Inflammatory macrophage treated with lipopolysaccharide for 4 hours (primary cell): ENCODE measurements around the gene THSD4.

ENCODE experiments used
- DNase-seq: peaks from one replicate; pipeline ENCODE4 v3.0.0-alpha.2; 2020

The THSD4 gene

DNA sequence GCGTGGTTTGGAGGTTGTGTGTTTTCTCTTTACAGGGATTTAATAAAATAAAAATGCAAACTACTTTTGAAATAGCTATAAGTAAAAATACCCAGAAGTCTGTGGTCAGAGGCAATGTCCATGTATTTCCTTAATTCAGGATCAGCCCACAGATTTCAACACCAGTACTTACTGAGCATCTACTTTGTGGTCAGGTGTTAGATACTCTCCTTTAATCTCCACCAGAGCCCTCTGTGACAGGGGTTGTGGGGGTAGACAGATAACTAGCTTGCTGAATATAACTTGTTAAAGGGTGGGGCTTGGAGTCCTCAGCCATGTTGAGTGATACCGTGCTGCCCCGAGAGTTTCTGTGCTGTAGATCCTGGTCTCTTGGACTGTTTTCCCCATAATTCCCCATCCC, 451.0 kb downstream of the THSD4 start:
- DNase-seq, result no peak

- DNase-seq, result no peak
Observed at GRCh38 chr15:71567173-71567572, 451.9 kb downstream of the THSD4 start.

DNA sequence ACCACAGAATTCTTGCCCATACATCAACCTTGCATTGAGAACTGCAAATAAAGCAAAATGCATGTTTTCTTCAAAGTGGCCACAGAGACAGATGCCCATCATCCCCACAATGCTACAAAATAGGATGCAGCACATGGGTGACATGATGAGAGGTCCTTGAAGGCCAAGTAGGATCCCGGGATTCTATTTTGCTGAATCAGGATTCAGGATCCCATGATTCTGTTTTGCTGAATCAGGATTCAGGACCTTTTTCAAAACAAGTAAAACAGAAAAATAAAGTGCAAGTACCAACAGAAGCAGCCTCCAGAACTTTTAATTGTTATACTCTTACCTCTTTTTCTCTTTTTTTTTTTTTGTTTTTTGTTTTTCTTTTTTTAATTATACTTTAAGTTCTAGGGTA, 453.0 kb downstream of the THSD4 start:
- no peak for DNase-seq

- DNase-seq, result no peak
Observed at GRCh38 chr15:71570736-71571135, 455.5 kb downstream of the THSD4 start.

DNA sequence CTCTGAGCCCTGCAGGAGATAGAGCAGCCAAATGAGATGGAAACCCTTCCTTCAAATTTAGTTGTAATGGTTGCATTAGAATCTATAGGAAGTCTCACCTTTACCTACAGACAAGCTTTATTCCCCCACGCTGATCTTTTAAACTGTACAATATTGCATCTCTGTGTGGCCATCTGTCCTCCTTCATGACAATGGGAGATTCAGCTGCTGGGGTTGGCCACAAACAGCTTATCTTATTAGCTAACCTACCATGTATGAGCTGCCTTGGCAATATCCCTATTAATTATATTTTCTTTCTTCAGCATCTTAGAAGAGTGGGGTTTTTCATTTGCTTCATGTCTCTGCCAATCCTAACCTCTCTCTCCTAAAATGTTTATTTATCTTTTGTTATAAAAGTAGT, 456.4 kb downstream of the THSD4 start:
- no peak for DNase-seq

DNA sequence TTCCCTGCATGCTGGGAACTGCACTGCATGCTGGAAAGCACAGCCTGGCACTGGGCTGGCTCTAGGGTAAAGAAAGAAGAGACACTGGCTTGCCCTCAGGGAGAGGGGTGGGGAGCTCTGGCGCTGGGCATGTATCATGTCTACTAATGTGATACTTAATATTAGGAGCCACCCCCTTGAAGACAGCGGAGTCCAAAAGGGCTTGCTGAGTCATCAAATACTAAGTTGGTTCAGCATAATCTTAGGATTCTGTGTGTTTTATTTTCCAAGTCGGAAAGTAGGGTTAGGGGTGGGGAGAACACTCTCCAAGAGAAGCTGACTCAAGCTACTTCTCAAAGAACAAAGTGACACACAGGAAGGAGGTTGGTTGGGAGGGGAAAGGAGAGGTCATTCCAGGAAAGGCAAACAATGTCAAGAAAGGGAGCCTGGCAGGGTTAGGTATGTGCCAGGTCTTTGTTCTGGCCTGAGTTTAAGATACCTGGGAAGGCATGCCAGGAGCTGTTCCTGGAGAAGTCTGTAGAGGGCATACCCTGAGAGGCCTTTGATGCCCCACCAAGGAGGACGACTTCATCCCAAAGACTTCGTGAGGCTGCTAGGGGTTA, 457.3 kb downstream of the THSD4 start:
- no peak for DNase-seq

- DNase-seq, result no peak
Observed at GRCh38 chr15:71573599-71573998, 458.3 kb downstream of the THSD4 start.

GRCh38 chr15:71575474-71576045, 460.3 kb downstream of the THSD4 start:
- DNase-seq, result no peak

GRCh38 chr15:71577071-71577470, 461.8 kb downstream of the THSD4 start:
- no peak for DNase-seq

DNA sequence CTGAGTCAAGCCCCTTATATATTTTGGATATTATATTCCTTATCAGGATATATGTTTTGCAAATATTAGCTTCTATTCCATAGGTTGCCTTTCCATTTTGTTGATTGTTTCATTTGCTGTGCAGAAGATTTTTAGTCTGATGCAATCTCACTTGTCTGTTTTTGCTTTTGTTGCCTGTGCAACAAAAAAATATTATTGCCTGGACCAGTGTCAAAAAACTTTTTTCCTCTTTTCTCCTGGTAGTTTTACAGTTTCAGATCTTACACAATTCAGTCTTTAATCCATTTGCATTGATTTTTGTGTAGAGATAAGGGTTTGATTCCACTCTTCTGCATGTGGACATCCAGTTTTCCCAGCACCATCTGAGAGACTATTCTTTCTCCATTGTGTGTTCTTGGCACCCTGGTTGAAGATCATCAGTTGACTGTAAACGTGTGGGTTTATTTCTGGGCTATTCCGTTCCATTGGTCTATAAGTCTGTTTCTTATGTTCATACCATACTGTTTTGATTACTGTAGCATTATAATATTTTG, 466.2 kb downstream of the THSD4 start:
- DNase-seq, result no peak

- DNase-seq, result no peak
Observed at GRCh38 chr15:71585159-71585558, 469.9 kb downstream of the THSD4 start.

- no peak for DNase-seq
Observed at GRCh38 chr15:71586463-71586862, 471.2 kb downstream of the THSD4 start.

GRCh38 chr15:71588746-71589145, 473.5 kb downstream of the THSD4 start:
- DNase-seq, result no peak

DNA sequence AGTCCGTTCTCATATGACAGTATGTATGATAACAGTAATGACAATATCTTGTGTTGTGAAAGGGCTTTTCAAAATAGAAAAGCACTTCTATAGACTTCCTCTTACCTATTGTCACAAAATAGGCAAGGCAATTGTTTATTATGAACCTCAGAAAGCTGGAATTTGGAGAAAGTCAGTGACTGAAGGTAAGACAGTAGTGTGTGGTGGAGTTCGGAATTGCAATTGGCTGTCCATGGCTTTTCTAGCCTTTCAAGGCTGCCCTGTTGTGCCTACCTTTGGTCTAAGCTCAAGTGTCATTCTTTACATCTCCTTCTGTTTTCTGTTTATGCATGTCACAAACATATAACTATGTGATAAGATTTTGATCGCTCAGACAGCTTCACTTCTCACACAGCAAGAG, 475.8 kb downstream of the THSD4 start:
- no peak for DNase-seq

GRCh38 chr15:71592203-71592602, 476.9 kb downstream of the THSD4 start:
- no peak for DNase-seq

DNA sequence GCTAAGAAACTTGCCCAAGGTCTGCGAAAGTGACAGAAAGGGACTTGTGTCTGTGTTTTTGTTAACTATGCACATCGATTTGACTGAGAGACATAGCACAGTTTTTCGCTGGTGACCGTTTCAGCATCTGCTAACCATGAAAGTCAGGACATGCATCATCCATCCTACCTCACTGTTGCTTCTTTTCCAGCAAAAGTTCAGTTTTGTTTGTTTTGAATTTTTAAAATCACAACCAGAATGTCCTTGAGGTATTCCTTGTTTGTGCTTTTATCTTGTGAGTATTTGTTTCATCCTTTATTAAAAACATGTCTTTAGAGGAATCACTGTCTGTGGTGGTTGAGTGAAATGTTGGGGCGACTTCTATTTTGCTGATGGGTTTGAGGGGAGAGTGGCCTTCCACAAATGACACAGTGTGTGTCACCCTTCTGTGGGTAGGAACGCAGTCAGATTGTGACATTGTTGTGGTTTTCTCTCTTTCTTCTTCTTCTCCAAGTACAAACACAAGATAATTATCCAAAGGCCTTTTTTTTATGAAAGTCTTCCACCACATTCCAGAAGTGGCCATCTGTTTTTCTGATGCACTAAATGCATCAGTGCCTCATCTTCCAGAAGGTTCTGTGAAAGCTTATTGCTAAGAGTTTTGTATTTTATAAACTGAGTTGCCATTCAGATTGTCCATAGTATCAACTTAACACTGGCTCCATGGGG, 480.7 kb downstream of the THSD4 start:
- no peak for DNase-seq

- DNase-seq, result no peak
Observed at GRCh38 chr15:71596672-71597071, 481.4 kb downstream of the THSD4 start.

DNA sequence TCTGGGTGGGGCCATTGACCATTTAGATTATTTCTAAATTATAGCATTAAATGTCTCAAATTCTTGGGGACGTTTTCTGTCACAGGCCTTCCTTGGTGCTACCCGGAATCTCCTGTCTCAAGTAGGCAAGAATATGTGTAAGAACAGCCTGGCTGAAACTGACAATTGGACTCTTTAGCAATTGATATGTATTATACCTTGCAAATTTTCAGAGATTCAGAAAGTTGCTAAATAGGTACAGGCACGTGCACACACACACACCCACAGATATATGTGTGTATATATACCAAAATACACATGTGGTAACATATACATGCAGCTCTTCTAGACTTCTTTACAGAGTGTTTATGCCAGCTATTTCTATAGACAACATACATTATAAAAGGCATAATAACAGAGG, 481.9 kb downstream of the THSD4 start:
- no peak for DNase-seq

DNA sequence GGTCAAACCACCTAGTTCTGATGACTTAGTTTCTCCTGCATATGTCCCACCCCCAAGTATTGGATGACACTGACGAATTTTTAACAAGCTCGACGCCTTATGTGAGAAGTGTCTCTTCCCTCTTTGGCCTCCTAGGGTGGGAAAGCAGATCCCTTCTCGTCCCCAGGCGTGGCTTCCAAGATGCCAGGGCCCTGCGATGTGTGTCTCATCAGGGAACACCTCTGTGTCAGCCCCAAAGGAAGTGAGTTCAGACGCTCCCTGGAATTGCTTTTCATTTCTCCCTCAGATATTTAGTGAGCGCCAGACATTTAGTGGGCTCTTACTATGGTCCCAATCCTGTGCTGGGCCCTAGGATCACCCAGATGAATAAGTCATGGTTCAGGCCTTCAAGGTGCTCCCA, 482.4 kb downstream of the THSD4 start:
- no peak for DNase-seq

DNA sequence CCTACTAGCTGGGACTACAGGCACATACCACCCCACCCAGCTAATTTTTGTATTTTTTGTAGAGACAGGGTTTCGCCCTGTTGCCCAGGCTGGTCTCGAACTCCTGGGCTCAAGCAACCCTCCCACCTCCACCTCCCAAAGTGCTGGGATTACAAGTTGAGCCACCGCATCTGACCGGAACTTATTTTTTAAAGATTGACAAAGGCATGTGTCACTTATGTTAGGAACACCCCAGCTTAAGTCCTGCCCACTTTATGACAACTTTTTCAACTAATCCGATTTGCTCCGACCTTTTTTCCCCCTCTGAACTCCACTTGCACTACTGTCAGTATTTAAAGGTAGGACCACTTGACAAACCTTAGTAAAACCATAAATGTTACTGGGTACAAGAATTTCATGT, 483.5 kb downstream of the THSD4 start:
- no peak for DNase-seq

- no peak for DNase-seq
Observed at GRCh38 chr15:71599418-71600151, 484.3 kb downstream of the THSD4 start.

GRCh38 chr15:71600237-71600636, 485.0 kb downstream of the THSD4 start:
- DNase-seq, result no peak

GRCh38 chr15:71601038-71601834, 486.0 kb downstream of the THSD4 start:
- no peak for DNase-seq
